Mesodermal cell (in vitro differentiated cells): ENCODE data around the gene HOXB6.

Experiments
- H3K27ac ChIP-seq: 2 replicates; pipeline ENCODE4 v1.7.0; 2013; ENCODE audit warnings: mild to moderate bottlenecking, low read depth, low read length, moderate library complexity; ENCODE audit not compliant: severe bottlenecking
- H3K36me3 ChIP-seq: 2 replicates; pipeline ENCODE4 v1.7.1; 2013; ENCODE audit warnings: mild to moderate bottlenecking, low read length, moderate library complexity; ENCODE audit not compliant: control insufficient read depth, insufficient read depth
- H3K4me1 ChIP-seq: one replicate; pipeline ENCODE4 v1.7.1; 2013; ENCODE audit warnings: mild to moderate bottlenecking, low read length; ENCODE audit not compliant: insufficient read depth, control insufficient read depth, poor library complexity, severe bottlenecking
- H3K4me3 ChIP-seq: 2 replicates; pipeline ENCODE4 v1.7.0; 2013; ENCODE audit warnings: low read length, control low read depth, mild to moderate bottlenecking; ENCODE audit not compliant: insufficient read depth, poor library complexity, severe bottlenecking; ENCODE audit errors: extremely low read depth
- H3K9me3 ChIP-seq: 2 replicates; pipeline ENCODE4 v1.7.1; 2013; ENCODE audit warnings: mild to moderate bottlenecking, low read length, moderate library complexity; ENCODE audit not compliant: control insufficient read depth
- WGBS, 2 experiments: methylation state at CpG; one replicate each; pipeline ENCODE4 v1.1.5; 2013; ENCODE audit warnings: missing lambda C conversion rate in 2 of 2; ENCODE audit not compliant: insufficient coverage in 2 of 2; 5-methylcytosine and 5-hydroxymethylcytosine counted together

The HOXB6 gene

DNA sequence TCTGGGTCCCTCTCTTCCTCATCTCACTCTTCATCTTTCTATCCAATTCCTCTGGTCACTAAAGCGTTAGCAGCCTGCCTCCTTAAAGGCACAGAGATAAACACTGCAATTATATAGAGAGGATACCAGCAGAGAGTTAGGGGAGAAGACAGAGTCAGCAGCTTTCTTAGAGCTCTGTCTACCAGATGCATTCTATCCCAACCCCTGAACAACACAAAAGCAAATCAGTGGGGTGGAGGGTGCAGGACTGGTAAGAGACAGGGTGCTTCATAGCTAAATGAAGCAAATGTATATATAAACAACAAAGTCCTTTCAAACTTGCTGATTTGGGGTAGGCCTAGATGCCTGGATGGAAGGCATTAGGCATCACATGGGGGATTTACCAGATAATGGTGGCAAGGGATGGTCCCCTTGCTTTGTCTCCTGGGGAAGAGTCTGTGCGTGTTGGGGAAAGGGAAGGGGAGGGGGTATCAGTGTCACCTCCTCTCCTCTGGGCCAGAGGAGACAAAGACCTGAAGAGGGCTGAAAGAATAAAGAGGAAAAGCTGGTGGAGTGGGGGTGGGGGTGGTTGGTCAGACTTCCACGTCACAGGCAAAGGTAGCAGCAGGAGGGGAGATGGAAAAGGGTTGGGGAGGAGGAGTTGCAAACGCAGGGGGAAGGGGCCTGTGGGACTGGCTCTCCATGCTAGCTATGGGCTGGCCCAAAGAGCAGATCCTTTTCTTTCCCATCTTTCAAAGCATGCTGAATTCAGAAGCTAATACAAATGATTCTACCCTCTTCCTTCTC, 38.7 kb downstream of the HOXB6 start:
- 18 to 20% methylated on average over 1 to 2 of the region's 4 CpGs for WGBS, 2 experiments
- no peak overlapping the region for H3K27ac ChIP-seq
- no peak overlapping the region for H3K4me3 ChIP-seq
- H3K36me3 ChIP-seq = no peaks in the 10 kb centered on the region
- H3K9me3 ChIP-seq = no peaks in the 10 kb centered on the region
- H3K4me1 ChIP-seq = peaks cover 27% of the 10 kb centered on the region

DNA sequence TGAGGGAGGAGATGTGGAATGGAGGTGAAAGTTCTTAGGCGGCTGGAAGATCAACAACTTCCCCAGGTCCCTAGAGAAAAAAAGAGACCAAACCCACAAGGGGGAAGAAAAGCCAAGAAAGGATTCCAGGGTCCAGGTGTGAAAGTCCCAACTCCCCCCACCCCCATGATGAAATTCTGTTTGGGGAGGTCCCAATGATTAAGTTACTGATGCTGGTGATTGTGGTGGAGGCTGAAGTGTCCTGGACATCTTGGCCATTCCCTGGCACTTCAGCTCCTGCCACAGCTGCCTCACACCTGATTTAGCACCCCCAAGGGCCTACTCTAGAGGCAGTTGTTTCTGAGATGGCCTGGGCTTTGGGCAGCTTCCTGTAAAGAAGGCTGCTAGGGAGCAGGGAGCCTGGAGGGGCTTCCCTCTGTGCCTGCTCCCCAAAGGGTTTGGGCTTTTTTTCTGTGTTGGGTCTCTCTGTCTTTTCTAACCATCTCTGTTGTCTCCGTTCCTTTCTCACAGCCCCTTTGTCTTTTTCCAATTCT, 39.7 kb downstream of the HOXB6 start:
- Histone ChIP-seq H3K36me3 (no peaks in the 10 kb centered on the region), H3K4me3 (no peak overlapping the region), H3K9me3 (no peaks in the 10 kb centered on the region), H3K27ac (peak overlapping the region; percentile 41), H3K4me1 (peaks cover 23% of the 10 kb centered on the region)
- no CpG with 5 or more reads among the region's 2 CpGs for WGBS, 2 experiments

DNA sequence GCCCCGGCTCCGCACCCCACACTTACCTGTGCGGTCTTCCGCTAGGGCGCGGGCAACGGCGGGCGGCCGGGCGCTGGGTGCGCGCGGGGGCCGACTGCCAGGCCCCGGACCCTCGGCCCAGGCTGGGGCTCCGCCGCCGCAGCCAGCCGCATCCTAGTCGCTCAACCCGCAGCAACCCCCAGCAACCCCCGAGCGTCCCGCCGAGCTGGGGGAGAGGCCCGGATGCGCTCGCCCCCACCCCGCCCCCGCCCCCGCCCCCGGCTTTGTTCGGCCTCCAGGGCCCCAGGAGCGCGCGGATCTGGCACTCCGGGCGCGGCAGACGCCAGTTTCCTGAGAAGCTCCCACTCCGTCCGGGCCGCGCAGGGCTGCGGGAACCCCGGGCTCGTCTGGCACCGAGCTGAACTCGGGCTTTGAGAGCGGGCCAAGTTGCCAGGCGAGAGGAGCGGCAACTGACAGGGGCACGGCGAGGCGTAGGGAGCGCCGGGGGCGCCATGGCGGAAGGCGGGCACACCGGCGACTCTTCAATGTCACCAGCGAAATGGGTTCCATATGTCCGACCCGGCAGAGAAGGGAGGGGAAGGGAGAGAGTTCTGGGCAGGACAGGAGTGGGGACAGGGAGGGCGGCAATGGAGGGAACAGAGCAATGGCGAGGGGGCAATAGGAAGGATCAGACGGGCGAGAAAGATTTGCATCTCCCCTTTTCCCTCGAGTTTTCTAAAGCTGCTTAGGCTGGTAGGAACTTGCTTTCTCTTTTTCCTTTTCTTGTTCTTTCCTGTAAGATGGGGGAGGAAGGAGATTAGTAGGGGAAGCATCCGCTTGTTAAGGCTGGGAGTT, 40.4 kb downstream of the HOXB6 start:
- no peaks in the 10 kb centered on the region for H3K9me3 ChIP-seq
- H3K4me3 ChIP-seq = peak overlapping the region; percentile 37
- WGBS, 2 experiments = 1 to 4% methylated on average over 25 to 61 of the region's 73 CpGs
- no peaks in the 10 kb centered on the region for H3K36me3 ChIP-seq
- H3K4me1 ChIP-seq = peaks cover 16% of the 10 kb centered on the region
- H3K27ac ChIP-seq = peak overlapping the region; percentile 57

DNA sequence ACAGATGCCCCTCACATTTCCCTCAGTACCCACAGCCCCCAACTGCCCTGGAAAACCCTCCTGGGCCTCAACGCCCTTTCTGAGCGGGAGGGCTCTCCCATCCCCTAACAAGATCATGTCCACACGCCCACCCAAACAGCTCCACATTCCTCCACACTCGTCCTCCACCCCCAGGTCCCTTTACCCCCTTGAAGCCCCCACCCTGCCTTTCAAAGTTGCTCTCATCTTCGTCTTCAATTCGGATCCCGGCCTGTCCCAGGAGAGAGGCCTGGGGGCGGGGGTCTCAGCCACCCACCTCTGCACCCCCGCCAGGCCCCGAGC, 41.0 kb downstream of the HOXB6 start:
- Histone ChIP-seq H3K4me3 (peak overlapping the region; percentile 32), H3K36me3 (no peaks in the 10 kb centered on the region), H3K27ac (peak overlapping the region; percentile 57), H3K9me3 (no peaks in the 10 kb centered on the region), H3K4me1 (peaks cover 16% of the 10 kb centered on the region)
- WGBS, 2 experiments = 9% methylated on average over 4 to 6 of the region's 10 CpGs

DNA sequence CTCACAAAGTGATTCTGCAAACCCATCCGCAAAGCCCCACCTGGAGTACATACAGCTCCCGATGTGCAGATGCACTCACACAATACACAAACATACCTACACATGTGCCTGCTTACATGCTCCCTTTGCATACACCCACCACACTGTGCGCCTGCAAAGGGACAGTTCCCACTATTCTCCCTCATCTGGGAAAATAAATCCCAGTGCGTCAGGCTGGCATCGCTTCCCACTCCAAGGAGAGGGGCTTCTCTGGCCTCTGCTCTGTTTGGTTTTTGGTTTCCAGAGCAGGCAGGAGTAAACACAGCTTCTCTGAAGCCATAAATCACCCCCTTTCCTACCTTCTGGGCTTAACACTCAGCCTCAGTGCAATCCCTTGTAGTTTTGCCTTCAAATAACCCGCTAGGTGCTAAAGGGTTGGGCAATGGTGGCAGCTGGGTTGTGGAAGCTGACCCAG, 41.4 kb downstream of the HOXB6 start:
- Histone ChIP-seq H3K9me3 (no peaks in the 10 kb centered on the region), H3K36me3 (no peaks in the 10 kb centered on the region), H3K4me3 (peak overlapping the region; percentile 32), H3K4me1 (peaks cover 16% of the 10 kb centered on the region), H3K27ac (peak overlapping the region; percentile 57)
- WGBS, 2 experiments = 25 to 31% methylated on average over 5 of the region's 6 CpGs

DNA sequence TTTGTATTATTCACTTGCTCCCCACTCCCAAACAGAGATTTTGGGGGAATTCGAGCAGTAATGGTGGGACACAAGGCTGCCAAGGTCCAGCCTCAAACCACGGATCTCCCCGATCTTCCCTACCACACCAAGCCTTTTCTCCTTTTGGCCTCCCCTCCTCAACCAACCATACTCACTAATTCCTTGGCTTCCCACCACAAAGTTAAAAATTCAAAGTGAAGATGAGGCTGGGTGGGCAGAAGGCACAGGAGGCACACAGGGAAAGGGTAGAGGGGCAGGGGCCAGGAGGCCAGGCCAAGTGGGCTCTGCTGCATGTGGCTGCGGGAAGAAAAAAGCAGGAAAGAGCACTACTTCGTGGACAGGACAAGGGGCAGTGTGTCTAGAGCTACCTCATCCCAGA, 41.9 kb downstream of the HOXB6 start:
- Histone ChIP-seq H3K36me3 (no peaks in the 10 kb centered on the region), H3K27ac (no peak overlapping the region), H3K4me1 (peaks cover 16% of the 10 kb centered on the region), H3K9me3 (no peaks in the 10 kb centered on the region), H3K4me3 (no peak overlapping the region)
- 25 to 50% methylated on average over 2 to 3 of the region's 5 CpGs for WGBS, 2 experiments

DNA sequence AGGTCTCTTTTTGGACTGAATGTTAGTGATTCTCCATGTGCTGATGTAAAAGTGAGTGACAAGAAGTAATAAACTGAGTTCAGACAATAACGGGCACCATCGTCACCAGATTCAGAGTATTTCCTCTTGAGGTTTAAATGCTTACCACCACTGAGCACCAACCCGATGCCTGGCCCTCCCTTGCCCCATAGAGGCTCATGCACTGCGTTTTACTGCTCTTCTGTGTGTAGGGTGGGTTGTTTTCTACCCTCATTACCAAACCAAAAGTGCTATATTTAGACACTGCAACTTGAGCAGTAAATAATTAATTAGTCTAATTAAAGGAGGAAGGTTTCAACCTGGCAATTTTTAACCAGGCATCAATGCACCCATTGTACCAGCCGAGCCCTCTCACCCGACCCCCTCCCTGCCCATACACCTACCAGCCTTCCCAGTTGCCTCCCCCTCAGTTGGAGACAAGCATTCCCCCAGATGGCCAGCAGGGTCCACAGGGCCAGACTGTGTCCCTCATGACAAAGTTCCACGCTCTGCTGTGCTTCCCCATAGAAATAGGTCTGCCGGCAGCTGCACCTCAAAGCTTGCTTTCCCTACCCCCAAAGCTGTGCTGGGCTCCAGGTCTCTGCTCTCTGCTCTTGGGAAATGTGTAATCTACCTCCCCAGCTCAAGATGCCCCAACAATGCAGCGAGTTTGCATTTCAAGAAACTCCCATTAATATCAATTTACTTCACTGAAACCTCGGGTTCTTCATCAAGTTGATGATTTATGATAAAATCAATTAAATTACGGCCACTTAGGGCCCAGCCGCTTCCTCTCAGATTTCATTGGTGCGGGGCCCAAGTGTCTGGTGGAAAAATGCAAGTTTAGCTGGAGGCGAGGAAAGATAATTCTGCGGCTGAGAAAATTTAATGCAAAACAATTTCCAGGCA, 42.6 kb downstream of the HOXB6 start:
- WGBS, 2 experiments = 42 to 55% methylated on average over 9 to 10 of the region's 15 CpGs
- Histone ChIP-seq H3K9me3 (no peaks in the 10 kb centered on the region), H3K36me3 (no peaks in the 10 kb centered on the region), H3K27ac (no peak overlapping the region), H3K4me3 (no peak overlapping the region), H3K4me1 (peaks cover 21% of the 10 kb centered on the region)

DNA sequence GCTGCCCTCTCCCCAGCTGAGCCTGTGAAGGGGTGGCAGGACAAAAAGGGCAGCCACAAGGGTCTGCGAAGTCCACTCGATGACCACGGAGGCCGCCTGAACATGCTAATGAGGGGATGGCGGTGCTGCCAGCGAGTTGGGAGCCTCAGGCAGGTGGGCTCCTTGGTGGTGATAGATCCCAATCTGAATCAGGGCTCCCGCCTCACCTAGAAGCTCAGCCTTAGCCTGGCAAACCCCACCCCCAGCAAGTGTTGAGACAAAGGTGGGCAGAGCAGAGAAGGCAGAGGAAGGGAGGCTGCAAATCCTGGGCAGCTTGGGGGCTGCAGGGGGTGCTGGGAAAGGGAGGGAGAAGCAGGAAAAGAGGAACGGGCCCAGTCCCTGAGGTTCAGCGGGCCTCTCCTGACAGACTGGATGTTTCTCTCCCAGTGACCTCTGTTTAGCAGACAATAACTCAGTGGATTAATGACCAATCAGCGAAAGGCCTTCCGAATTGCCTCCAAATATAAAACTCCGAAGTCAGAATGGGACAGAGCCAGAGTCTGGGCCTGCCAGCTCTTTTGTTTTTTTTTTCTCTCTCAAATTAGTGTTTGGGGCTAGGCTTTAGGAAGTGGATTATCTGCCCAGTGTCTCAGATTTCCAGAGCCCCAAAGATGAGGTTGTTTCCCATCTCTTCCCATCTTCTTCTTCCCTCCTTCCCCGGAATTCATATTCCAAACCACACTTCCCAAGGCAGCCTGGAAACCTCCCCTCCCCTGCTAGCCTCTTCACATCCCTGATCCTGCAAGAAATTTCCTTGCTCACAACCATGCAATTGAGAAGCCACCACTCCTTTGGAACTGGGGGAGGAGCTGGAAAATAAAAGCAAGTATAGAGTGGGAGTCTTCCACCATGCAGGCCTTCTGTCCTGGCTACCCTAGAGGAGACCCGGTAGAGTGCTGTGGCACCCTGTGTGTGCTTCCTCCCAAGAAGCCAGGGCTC, 44.7 kb downstream of the HOXB6 start:
- no peak overlapping the region for H3K4me3 ChIP-seq
- H3K36me3 ChIP-seq = no peaks in the 10 kb centered on the region
- H3K4me1 ChIP-seq = peaks cover 32% of the 10 kb centered on the region
- H3K27ac ChIP-seq = peak overlapping the region; percentile 37
- 21 to 22% methylated on average over 9 to 10 of the region's 14 CpGs for WGBS, 2 experiments
- no peaks in the 10 kb centered on the region for H3K9me3 ChIP-seq

DNA sequence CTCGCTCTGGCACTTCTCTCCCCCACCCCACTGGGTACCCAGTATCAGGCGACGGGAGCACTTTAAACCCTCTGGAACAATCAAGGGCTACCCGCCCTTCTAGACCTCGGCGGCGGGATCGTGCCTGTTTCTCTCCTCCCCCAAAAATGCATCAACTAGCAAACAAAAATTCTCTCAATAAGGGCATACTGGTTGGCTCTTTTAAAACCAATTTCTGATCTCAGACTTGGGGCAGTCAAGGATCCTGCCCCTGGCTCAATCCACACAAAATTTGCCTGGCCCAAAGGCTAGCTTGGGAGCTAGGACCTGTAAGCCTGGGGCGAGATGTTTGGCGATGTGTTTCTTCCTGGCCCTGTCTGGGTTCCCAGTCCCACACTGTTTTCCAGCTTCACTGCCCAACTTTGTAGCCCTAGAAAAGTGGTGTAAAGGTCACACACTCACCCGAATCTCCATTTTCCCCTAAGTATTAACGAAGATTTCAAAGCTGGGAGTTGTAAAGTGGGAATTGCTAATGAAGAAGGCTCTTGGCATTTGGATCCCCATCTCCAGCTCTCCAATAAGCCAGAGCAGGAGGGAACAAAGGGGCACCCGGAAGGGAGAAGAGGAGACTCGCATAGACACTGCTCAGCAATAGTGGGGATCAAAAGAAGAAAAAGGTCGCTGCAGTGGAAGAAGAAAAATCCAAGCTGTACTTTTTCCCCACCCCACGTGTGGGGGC, 45.5 kb downstream of the HOXB6 start:
- H3K4me1 ChIP-seq = peaks cover 24% of the 10 kb centered on the region
- no peak overlapping the region for H3K4me3 ChIP-seq
- WGBS, 2 experiments = 13 to 16% methylated on average over 3 to 10 of the region's 16 CpGs
- H3K27ac ChIP-seq = peak overlapping the region; percentile 37
- no peaks in the 10 kb centered on the region for H3K9me3 ChIP-seq
- no peaks in the 10 kb centered on the region for H3K36me3 ChIP-seq
